HEK293T (cell line): ENCODE measurements around the gene PRKAG2.

Experiments used
- ELF4 ChIP-seq: fragments of 450-650 bp; IDR thresholded peaks from 2 replicates; pipeline ENCODE4 v1.6.1; 2017; ENCODE audit warnings: antibody characterized with exemption
- FOXA1 ChIP-seq: fragments of 450-650 bp; IDR thresholded peaks from 2 replicates; pipeline ENCODE4 v1.6.1; 2016; ENCODE audit warnings: mild to moderate bottlenecking
- FOXM1 ChIP-seq: fragments of 450-650 bp; IDR thresholded peaks from 2 replicates; pipeline ENCODE4 v1.6.1; 2017; ENCODE audit warnings: mild to moderate bottlenecking, borderline replicate concordance
- LEF1 ChIP-seq: fragments of 450-650 bp; IDR thresholded peaks from 2 replicates; pipeline ENCODE4 v1.6.1; 2017; ENCODE audit warnings: mild to moderate bottlenecking, borderline replicate concordance
- NFRKB ChIP-seq: fragments of 450-650 bp; IDR thresholded peaks from 2 replicates; pipeline ENCODE4 v1.6.1; 2016; ENCODE audit warnings: mild to moderate bottlenecking, moderate library complexity
- TARDBP ChIP-seq: fragments of 450-650 bp; IDR thresholded peaks from 2 replicates; pipeline ENCODE4 v1.6.1; 2016

DNA sequence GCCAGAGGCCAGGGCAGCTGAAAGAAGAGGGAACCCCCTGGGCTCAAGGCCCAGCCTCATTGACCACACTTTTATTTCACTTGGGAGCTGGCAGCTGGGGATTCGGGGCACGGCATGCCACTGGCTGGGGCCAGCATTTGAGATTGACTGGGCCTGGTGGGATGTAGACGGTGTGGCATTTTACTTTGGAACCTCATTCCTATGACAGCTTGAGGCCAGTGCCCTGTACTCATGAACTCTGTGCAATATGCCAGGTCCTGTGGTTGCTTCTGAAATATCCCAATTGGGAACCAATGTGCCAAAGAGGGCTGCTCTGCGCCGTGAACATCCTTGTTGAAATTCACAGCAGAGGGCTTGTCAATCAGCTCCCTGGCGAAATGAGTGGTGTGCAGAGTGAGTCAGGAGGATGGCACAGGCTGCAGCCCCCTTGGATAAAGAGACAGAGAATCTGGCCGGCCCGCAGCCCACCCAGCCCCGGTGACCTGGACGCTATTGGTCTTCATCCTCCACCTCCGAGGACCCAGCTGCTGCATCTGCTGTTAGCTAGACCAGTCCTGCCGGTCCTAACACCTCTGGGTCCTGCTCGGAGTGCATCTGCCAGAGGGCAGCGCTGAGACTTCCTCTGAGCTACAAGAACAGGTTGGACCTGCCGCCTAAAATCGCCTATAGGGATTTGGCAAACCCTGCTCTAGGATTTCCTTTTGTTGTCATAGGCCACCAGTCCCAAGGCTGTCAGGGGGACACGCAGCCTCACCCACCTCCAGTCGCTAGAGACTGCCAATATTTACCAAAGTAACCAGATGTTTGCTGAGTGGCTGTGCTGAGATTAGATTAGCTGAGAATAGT is 58.0 kb downstream of the PRKAG2 start:
- no peak for TF ChIP-seq FOXM1
- no peak for TF ChIP-seq FOXA1
- no peak for TF ChIP-seq LEF1
- TF ChIP-seq TARDBP = no peak
- no peak for TF ChIP-seq ELF4
- no peak for TF ChIP-seq NFRKB
